HG03097 (cell line): ENCODE measurements around the gene FGF11.
"Not testable (repeated sequence)": the region's sequence is repeated elsewhere in the genome, so short reads cannot be mapped to it uniquely, and the experiment has no call there.

Experiments used
- ATAC-seq: cut with Tn5 transposase; IDR thresholded peaks from one replicate; pipeline ENCODE4 v1.9.1; 2021; ENCODE audit not compliant: unreplicated experiment, low FRiP score

FGF11 gene

DNA sequence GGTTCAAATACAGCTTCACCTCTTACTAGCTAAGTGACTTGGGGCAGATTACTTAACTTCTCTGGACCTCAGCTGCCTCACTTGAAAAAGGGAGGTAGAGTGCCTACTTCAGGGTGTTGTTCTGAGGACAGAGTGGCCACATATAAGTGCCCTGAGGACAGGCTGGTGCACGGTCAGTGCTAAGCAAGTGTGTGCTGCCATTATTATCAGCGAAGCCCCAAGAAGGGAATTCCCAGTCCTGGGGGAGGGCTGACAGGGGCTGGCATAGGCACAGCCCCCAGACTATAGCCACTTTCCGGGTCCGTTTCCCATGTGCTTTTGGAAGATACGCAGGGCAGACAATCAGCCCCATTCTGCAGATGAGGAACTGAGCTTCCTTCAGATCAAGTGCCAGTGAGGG lies 37.6 kb downstream of the FGF11 start:
- ATAC-seq: no peak

DNA sequence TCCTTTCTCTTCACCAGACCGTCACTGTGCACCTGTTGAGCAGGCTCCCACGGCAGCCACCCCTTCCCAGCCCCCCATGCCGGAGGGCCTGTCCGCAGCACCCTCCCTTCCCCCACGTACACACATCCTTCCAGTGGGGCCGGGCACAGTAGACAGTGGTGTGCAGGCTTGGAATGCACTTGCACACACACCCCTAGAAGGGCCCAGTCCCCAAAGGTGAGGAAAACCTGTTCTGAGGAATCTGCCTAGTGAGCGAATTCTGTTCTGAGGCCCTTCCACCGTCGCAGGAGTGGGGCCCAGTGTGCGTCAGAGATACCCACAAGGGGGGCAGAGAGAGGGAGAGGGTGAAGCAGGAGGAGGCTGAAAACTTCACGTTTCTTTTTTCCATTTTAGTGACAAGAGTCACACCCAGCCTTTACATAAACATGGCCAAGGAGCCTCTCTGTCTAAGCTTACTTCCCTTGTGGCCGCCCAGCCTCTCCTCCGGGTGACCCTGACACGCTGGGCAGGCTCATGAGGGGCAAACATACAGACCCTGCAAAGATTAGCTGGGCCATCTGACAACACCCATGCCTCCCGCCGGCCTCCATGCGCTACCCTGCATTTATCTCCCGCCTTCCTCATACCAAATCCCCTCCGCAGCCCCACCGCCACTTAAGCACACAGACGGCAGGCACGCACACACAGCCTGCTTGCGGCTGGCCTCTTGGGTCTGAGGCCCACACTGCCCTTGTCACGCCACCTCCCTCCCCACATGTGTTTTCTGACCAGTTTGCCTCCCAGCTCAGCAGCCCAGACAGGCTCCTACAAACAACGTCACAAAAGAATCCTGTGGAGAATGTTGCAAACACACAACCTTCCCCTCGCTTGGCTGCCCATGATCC lies 38.3 kb downstream of the FGF11 start:
- ATAC-seq: no peak

DNA sequence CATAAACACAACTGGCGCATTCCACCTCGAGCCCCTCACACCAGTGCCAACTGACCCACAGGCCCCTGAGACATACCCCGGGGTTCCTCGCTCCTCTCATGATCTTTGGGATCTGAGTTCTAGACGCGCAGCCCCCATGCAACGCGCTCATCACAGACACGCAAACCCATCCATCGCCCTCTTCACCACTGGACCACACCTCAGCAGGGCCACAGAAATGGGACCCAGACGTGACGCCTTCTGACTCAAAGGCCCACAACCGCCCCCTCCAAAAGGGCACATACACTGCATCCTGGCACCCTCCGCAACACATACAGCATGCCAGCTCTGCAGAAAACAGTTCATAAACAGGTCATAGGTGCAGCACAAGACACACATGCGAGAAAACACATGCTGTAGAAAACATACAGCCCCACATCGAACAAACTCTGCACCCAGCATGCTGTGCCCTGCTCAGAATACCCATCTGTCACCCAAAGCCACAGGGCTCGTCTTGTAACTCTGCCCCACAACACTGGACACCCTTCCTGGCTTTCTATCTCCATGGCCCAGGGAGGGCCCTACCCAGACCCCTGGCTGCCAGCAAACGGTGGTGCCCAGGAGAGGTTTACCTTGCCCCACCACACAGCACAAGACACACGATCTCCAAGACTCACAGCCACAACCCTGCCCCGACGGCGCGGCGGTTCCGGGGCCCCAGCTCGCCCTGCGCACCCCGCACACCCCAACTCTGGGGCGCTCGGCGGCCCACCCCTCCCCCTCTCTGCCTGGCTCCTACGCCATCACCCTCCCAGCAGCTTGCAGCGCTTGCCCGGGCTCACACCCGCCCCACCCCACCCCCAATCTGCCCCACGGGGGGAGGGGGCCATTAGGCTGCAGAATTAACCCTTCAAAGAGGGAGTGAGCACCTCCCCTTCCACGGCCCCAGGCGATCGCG lies 39.2 kb downstream of the FGF11 start:
- no peak for ATAC-seq

DNA sequence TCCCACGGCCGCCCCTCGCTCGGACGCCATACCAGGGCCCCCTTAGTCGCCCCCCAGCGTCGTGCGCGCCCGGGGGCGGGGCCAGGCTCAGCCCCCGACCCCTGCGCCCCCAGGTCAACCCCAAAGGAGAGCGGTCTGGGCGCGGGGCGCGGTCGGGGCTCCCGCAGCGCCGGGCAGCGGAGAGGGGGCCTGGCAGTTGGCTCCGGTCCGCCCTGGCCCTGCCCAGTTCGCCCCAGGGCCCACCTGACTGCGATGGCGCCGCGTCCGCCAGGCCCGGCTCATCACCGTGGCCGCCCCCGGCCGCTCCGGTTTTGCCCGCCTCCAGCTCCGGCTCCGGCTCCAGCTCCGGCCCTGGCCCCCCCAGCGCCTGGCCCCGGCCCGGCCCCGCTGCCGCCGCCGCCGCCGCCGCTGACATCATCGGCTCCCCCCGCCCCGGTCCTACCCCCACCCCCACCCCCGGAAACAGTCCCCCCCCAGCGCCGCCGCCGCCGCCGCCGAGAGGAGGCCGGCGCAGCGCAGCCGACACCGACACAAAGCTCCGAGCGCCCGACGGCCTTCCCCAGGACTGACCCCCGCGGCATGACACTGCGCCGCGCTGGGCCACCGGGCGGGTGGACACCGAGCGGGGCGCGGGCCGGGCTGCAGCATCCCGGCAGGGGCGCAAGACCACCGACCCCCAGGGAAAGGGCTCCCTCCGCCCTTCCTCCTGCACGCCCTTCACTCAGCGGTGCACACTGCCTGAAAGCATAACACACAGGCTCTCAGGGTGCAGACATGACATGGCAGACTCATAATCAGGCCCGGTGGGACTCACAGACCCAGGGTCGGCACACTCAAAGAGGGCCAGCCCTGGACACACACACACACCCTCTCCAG lies 40.1 kb downstream of the FGF11 start, which contains the start of gene ZBTB4:
Gene ZBTB4 (minus strand): TSS at position 419 of the 876 bp plus-strand sequence. CDS start 12,830 bp downstream, outside the sequence.
- ATAC-seq: no peak

DNA sequence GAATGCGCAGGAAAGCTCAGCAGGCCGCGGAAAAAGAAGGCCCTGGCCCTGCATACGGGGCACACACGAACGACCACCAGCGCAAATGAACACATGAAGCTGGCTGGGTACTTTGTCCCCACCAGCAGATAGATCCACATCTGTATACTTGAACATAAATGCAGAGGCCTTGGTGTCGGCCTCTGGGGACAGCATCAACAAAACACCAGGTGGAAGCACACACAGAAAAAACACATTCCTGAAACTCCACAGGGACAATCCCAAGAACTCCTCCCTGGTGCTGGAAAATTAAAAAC lies 40.7 kb downstream of the FGF11 start:
- ATAC-seq: no peak

DNA sequence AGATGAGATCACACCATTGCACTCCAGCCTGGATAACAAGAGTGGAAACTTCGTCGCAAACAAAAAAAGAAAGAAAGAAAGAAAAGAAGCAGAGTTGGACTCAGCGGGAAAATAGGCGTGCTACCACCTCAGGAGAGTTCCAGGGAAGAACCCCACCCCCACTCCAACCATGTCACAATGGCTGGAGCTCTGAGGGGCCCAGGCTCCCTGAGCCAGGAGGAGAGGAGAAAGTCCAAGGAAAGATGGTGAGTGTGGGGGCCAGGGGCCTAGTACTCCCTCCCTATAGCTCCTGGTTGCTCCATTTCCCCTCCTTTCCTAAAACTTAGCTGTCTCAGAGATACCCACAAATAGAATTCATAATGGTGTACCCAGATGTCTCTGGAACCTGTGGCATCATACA lies 42.0 kb downstream of the FGF11 start, which contains the start of gene SLC35G6:
Gene SLC35G6 (plus strand): TSS at position 172 of the 400 bp plus-strand sequence. CDS start 71 bp downstream, at position 243.
- ATAC-seq: not testable (repeated sequence)

DNA sequence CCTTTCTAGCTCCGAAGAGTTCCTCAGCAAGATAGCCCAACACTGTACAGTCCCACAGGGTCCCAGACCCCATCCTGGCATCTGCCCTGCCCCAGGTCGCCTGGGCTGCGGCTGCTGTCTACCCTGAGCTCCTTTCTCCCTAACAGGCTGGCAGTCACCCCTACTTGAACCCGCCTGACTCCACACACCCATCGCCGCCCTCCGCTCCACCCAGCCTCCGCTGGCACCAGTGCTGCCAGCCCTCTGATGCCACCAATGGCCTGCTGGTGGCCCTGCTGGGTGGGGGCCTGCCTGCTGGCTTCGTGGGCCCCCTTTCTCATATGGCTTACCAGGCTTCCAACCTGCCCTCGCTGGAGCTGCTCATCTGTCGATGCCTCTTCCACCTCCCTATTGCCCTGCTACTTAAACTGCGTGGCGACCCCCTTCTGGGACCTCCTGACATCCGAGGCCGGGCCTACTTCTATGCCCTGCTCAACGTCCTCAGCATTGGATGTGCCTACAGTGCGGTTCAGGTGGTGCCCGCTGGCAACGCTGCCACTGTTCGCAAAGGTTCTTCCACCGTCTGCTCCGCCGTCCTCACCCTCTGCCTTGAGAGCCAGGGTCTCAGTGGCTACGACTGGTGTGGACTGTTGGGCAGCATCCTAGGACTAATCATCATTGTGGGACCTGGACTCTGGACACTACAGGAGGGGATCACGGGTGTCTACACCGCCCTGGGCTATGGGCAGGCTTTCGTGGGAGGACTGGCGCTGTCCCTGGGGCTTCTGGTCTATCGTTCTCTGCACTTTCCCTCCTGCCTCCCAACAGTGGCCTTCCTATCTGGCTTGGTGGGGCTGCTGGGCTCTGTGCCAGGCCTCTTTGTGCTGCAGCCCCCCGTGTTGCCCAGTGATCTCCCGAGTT lies 42.8 kb downstream of the FGF11 start:
- ATAC-seq: not testable (repeated sequence)

DNA sequence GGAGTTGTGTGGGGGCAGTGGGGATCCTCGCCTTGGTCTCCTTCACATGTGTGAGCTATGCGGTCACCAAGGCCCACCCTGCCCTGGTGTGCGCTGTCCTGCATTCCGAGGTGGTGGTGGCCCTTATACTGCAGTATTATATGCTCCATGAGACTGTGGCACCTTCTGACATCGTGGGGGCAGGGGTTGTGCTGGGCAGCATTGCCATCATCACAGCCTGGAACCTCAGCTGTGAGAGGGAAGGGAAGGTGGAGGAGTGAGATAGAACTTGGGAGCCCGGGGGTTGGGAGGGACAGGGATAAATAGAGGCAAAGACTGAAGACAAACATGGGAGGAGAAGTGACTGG lies 43.4 kb downstream of the FGF11 start:
- ATAC-seq: not testable (repeated sequence)

DNA sequence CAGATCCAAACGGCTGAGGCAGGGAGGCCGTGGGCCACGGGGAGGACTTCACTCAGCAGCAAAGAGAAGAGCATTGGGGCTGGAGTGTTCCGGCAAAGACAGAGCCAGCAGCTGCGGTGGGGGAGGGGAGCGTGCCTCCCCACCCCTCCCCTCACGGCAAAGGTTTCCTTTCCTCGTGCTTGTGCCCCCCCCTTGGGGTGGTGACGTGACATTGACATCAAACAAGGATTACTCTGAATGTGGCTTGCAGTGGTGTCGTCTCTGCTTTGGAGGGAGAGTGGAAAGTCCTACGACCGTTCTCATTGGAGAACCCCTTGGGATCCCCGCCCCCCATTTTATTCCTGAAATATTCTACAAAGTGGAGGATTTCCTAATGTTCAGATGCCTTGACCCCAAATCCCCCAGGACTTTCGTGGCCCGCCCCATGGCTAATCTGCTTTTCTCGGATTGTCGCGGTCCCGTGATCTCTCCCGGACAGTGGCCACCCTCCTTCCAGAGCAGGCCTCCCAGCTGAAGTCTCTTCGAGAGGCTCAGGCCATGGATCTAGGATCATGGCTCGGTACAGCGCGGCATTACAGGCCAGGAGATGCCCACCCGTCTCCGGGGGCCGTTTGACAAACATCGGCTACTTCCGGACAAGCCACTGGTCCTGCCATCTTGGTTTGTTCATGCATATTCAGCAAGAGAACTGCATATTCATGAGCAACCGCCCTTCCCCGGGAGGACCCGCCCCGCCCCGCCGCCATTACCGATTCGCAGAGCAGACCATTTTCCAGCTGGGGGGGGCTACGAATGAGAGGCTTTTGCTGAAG lies 44.1 kb downstream of the FGF11 start:
- ATAC-seq: peak; percentile 32

DNA sequence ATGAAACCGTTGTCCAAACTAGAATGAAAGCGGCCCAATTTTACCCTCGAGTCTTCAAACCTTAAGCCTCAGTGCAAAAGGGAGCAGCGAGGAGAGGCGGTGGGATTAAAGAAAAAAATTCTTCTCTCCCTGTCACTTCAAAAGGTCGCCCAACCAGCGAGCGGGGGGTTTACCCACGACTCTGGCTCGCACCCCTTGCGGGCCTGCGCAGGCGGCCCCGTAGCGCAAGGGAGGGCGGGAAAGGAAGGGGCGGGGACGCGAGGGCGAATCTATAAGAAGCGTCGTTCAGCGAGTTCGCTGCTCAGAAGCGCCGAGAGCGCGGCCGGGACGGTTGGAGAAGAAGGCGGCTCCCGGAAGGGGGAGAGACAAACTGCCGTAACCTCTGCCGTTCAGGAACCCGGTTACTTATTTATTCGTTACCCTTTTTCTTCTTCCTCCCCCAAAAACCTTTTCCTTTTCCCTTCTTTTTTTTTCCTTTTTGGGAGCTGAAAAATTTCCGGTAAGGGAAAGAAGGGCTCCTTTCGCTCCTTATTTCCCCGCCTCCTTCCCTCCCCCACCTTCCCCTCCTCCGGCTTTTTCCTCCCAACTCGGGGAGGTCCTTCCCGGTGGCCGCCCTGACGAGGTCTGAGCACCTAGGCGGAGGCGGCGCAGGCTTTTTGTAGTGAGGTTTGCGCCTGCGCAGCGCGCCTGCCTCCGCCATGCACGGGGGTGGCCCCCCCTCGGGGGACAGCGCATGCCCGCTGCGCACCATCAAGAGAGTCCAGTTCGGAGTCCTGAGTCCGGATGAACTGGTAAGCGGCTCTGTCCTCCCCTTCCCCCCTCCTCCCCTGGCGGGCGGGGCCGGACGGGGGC lies 45.0 kb downstream of the FGF11 start, which contains the start of gene POLR2A:
Gene POLR2A (plus strand): TSS at position 300 of the 852 bp plus-strand sequence.
- ATAC-seq: peak; percentile 65

DNA sequence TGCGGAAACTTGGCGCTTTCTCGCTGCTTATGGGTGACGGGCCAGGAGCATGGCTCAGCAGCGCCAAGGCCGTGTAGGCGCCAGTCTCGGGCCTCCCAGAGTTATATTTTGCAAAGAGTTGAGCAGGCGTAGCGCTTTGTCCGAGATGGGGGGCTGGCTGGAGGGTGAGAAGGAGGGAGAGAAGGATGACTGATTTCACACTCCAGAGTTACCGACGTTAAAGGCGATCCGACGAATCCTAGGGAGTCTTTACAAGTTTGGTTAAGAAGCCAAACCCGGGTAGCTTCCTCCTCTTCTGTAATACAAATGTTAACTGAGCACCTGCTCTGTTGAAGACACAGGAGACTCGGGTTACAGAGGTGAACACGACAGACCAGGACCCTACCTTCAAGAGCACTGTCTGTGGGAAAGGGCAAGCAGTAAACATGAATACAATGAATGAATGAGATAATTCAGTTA lies 45.6 kb downstream of the FGF11 start:
- no peak for ATAC-seq

DNA sequence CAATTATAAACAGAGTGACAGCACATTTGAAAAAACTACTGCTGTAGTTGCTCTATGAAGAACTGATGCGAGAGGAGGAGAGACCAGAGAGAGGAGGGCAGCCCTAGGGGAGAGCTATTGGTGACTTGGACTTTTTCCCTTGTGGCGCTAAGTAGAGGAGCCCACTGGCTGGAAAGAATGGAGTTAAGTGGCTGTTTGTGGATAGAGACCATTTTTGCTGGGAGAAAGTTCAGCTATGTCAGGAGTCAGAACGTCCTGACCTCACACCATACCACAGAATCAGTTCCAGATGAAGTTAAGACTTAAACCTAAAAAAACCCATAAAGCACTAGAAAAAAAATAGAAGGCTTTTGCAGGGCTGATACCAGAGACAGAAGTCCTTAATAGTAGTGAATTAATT lies 46.9 kb downstream of the FGF11 start:
- no peak for ATAC-seq

DNA sequence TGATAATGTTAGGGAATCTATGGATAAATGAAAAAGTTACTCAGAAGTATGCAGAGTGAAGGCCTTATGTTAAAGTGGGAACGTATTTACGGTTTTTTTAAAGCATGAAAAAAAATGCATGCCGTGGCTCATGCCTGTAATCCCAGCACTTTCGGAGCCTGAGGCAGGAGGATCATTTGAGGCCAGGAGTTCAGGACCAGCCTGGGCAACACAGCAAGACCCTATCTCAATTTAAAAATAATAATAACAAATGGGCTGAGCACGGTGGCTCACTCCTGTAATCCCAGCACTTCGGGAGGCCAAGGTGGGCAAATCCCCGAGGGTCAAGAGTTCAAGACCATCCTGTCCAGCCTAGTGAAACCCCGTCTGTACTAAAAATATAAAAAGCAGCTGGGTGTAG lies 50.8 kb downstream of the FGF11 start:
- no peak for ATAC-seq

DNA sequence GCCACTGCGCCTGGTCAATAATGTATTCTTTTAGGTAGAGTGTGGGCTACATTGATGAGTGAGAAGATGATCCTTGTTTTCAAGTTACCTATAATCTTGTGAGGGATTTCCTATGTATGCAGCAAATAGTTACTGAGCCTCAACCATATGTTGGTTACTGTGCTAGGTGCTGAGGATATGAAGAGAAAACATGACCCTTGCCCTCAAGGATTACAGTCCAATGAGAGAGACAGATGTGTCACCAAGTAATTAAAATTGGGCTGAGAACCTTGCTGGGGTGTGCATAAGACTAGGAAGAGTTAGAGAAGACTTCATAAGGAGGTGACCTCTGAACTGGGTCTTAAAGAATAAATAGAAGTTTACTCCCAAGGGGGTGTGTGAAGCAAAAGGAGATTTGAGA lies 52.3 kb downstream of the FGF11 start:
- ATAC-seq: no peak

DNA sequence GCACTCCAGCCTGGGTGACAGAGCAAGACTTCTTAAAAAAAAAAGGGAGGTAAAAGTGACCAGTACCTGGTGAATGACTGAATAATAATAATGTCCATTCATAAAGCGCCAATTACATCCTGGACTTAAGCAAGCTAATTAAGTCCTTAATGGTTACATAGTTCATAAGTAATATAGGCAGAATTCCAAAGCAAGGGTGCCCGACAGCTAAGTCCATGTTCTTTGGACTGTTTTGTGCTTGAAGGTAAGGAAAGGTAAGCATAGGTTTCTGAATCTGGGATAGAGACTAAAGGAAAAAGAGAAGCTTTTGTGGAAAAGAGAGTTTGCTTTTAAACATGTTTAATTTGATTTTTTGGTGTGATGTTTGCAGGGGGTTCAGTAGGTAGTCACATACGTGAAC lies 54.6 kb downstream of the FGF11 start:
- ATAC-seq: no peak
